Keratinocyte (primary cell): Measurements from ENCODE around the gene FBLN7. TPM values are rescaled to one million over a fixed set of nuclear protein-coding genes. Genes with fewer than 3 reads are reported as not detected.

Source experiments
- DNase-seq: peaks from one replicate; pipeline ENCODE4 v3.0.0-alpha.2; 2011; ENCODE audit warnings: low read depth, missing footprints, low spot score
- FAIRE-seq: peaks from 2 replicates; lab custom pipeline; 2011; peaks lifted over from hg19 to GRCh38; lab: Jason Lieb, UNC
- H2AFZ ChIP-seq: 2 replicates; pipeline ENCODE4 v1.6.0; 2012; ENCODE audit warnings: low read length, control low read depth, inconsistent platforms; ENCODE audit not compliant: control insufficient read depth
- H3K27ac ChIP-seq: 2 replicates; pipeline ENCODE4 v1.5.1; 2011; ENCODE audit warnings: low read length; ENCODE audit not compliant: control insufficient read depth, insufficient read depth
- H3K27me3 ChIP-seq: 3 replicates; pipeline ENCODE4 v1.6.0; 2011; ENCODE audit warnings: low read length; ENCODE audit not compliant: control insufficient read depth, insufficient read depth; ENCODE audit errors: extremely low read depth
- H3K36me3 ChIP-seq, 2 experiments: 2 replicates in 1 of 2; 3 replicates in 1 of 2; pipeline ENCODE4 v1.5.1; 2011; ENCODE audit warnings: low read length in 2 of 2, mild to moderate bottlenecking in 1 of 2; ENCODE audit not compliant: control insufficient read depth in 2 of 2, insufficient read depth in 2 of 2; ENCODE audit errors: extremely low read depth in 1 of 2
- H3K4me1 ChIP-seq: 3 replicates; pipeline ENCODE4 v1.5.1; 2011; ENCODE audit warnings: low read length; ENCODE audit not compliant: control insufficient read depth, insufficient read depth; ENCODE audit errors: extremely low read depth
- H3K4me2 ChIP-seq: 3 replicates; pipeline ENCODE4 v1.6.0; 2011; ENCODE audit warnings: low read depth, low read length; ENCODE audit not compliant: control insufficient read depth, insufficient read depth; ENCODE audit errors: extremely low read depth
- H3K4me3 ChIP-seq, 3 experiments: fragments of 200-600 bp in 1 of 3; sonication (generic) in 1 of 3; 2 replicates in 2 of 3; 3 replicates in 1 of 3; pipeline ENCODE4 v1.5.1; 2011 to 2016; ENCODE audit warnings: low read length in 3 of 3, mild to moderate bottlenecking in 3 of 3, control low read depth in 2 of 3, inconsistent platforms in 1 of 3, low read depth in 1 of 3, mixed read lengths in 1 of 3, mixed run types in 1 of 3, moderate library complexity in 1 of 3; ENCODE audit not compliant: control insufficient read depth in 2 of 3, insufficient read depth in 2 of 3; ENCODE audit errors: extremely low read depth in 1 of 3
- H3K79me2 ChIP-seq: 2 replicates; pipeline ENCODE4 v1.6.0; 2012; ENCODE audit warnings: low read length; ENCODE audit not compliant: control insufficient read depth, insufficient read depth
- H3K9ac ChIP-seq: 3 replicates; pipeline ENCODE4 v1.6.0; 2011; ENCODE audit warnings: low read length; ENCODE audit not compliant: control insufficient read depth, insufficient read depth; ENCODE audit errors: extremely low read depth
- H3K9me1 ChIP-seq: 3 replicates; pipeline ENCODE4 v1.6.0; 2011; ENCODE audit warnings: low read length; ENCODE audit not compliant: control insufficient read depth, insufficient read depth; ENCODE audit errors: extremely low read depth
- H3K9me3 ChIP-seq: 2 replicates; pipeline ENCODE4 v1.5.1; 2012; ENCODE audit warnings: low read depth, low read length; ENCODE audit not compliant: control insufficient read depth
- H4K20me1 ChIP-seq: 3 replicates; pipeline ENCODE4 v1.6.0; 2011; ENCODE audit warnings: low read length; ENCODE audit not compliant: control insufficient read depth, insufficient read depth; ENCODE audit errors: extremely low read depth
- CTCF ChIP-seq, 3 experiments: IDR thresholded peaks in 1 of 3; conservative IDR thresholded peaks in 1 of 3; optimal IDR thresholded peaks in 1 of 3; 2 replicates in 2 of 3; 3 replicates in 1 of 3; pipeline versions ENCODE3 to v1.5.1; 2011; ENCODE audit warnings: low read length in 3 of 3, mild to moderate bottlenecking in 3 of 3, moderate library complexity in 2 of 3, control low read depth in 1 of 3, inconsistent platforms in 1 of 3; ENCODE audit not compliant: insufficient read depth in 2 of 3; ENCODE audit errors: extremely low read depth in 1 of 3
- EZH2 ChIP-seq: IDR thresholded peaks from one replicate; pipeline ENCODE4 v1.6.1; 2012; ENCODE audit warnings: inconsistent platforms, mild to moderate bottlenecking, low read length, moderate library complexity
- dilution Hi-C: fragments of 300-500 bp; cut with MboI; formaldehyde crosslinking; loops from one replicate; pipeline ENCODE4 v1.7.0; 2020; ENCODE audit warnings: low sequenced_read_pairs; ENCODE audit not compliant: extremely low pct_ligation_motif_present
- polyA plus RNA-seq, 5 experiments: library from polyadenylated mRNA; depleted of rRNA in 3 of 5; stranded (reverse) in 3 of 5; stranded (forward) in 1 of 5; unstranded in 1 of 5; fragments of >200 nt; gene quantifications; 1 replicate in 1 of 5; 2 replicates in 3 of 5; 3 replicates in 1 of 5; pipeline versions ENCODE4 v1.2.1 to v1.2.3, GENCODE V29; 2011 to 2012; ENCODE audit warnings: missing spikeins in 2 of 5, low read depth in 1 of 5, low replicate concordance in 1 of 5

FBLN7 gene
- polyA plus RNA-seq, 1 donor (not counting 4 experiments of a cell fraction or from before 2014, with no cell fraction given): not detected

- Histone ChIP-seq H3K36me3 (no peaks in the 10 kb centered on the region), H4K20me1 (no peaks in the 10 kb centered on the region), H3K4me2 (no peak overlapping the region), H3K9me1 (no peaks in the 10 kb centered on the region), H3K9me3 (no peaks in the 10 kb centered on the region), H3K4me1 (peaks cover 10% of the 10 kb centered on the region), H3K27ac (no peak overlapping the region), H3K4me3 (no peak overlapping the region), H2AFZ (no peak overlapping the region), H3K79me2 (no peaks in the 10 kb centered on the region), H3K27me3 (peaks cover 32% of the 10 kb centered on the region), H3K9ac (no peak overlapping the region)
- dilution Hi-C loops: no loop called here
- TF ChIP-seq EZH2: no peak
- TF ChIP-seq CTCF (optimal IDR thresholded peaks at IDR 0.05 in 1 of 3, IDR thresholded peaks at IDR 0.05 in 1 of 3, conservative IDR thresholded peaks at IDR 0.05 in 1 of 3; ENCODE audit: extremely low read depth in 1 of 3, insufficient read depth in 2 of 3, low read length in 3 of 3): no peak
- no peak for FAIRE-seq
- no peak for DNase-seq
Observed at GRCh38 chr2:112141626-112142007, 3.4 kb downstream of the FBLN7 start.

DNA sequence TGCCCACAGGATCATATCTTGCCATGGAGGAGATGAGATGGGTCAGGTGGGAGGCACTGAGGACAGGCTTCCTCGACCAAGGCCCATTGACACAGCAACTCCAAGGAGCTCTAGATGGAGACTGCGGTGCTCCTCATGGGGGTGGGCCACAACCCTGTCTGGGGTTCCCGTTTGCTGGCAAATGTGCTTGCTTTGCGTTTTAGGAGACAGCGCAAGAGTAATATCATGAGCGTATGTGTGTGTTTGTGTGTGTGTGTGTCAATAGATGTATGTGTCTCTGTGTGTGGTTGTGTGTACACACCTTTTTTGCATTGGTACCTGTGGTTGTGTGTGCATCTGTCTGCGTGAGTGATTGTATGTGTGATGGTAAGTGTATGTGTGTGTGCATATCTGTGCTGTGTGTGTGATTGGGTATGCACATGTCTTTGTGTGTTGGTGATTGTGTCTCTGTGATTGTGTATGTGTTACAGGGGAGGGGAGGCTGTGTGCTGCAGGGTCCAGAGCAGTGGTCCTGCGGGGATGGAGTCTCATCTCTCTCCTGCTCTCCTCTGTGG lies 4.4 kb downstream of the FBLN7 start:
- H3K4me2 ChIP-seq: no peak overlapping the region
- no peaks in the 10 kb centered on the region for H4K20me1 ChIP-seq
- H3K79me2 ChIP-seq: no peaks in the 10 kb centered on the region
- no peaks in the 10 kb centered on the region for H3K36me3 ChIP-seq
- H3K27me3 ChIP-seq: peaks cover 31% of the 10 kb centered on the region
- no peak for FAIRE-seq
- TF ChIP-seq CTCF (optimal IDR thresholded peaks at IDR 0.05 in 1 of 3, IDR thresholded peaks at IDR 0.05 in 1 of 3, conservative IDR thresholded peaks at IDR 0.05 in 1 of 3; ENCODE audit: extremely low read depth in 1 of 3, insufficient read depth in 2 of 3, low read length in 3 of 3) (no peak), EZH2 (no peak)
- H3K9ac ChIP-seq: no peak overlapping the region
- H3K9me3 ChIP-seq: no peaks in the 10 kb centered on the region
- no peak overlapping the region for H3K27ac ChIP-seq
- dilution Hi-C loops: no loop called here
- H3K4me1 ChIP-seq: peaks cover 7% of the 10 kb centered on the region
- no peak for DNase-seq
- no peaks in the 10 kb centered on the region for H3K9me1 ChIP-seq
- H3K4me3 ChIP-seq: no peak overlapping the region
- no peak overlapping the region for H2AFZ ChIP-seq
